Sigmoid colon (tissue), 7 donors: ENCODE data around the gene MPO. TPM values are rescaled to one million over a fixed set of nuclear protein-coding genes. Genes with fewer than 3 reads are reported as not detected.

Experiments used
- DNase-seq: peaks from one replicate; pipeline ENCODE4 v3.0.0-alpha.2; 2019
- H3K27ac ChIP-seq, 4 donors: fragments of 200-600 bp; sonication (generic); one replicate each; pipeline ENCODE4 v1.5.1; 2016 to 2019; ENCODE audit warnings: mild to moderate bottlenecking in 1 of 4
- H3K27me3 ChIP-seq, 3 donors: fragments of 200-600 bp; sonication (generic); one replicate each; pipeline ENCODE4 v1.5.1; 2019; ENCODE audit warnings: mild to moderate bottlenecking in 1 of 3
- H3K36me3 ChIP-seq, 4 donors: fragments of 200-600 bp; sonication (generic); one replicate each; pipeline ENCODE4 v1.5.1; 2016 to 2019
- H3K4me1 ChIP-seq, 4 donors: fragments of 200-600 bp; sonication (generic); one replicate each; pipeline ENCODE4 v1.5.1; 2017 to 2019
- H3K4me3 ChIP-seq, 4 donors: fragments of 200-600 bp; sonication (generic); one replicate each; pipeline ENCODE4 v1.5.1; 2017 to 2019; ENCODE audit warnings: mild to moderate bottlenecking in 2 of 4, moderate library complexity in 1 of 4
- H3K9me3 ChIP-seq, 4 donors: fragments of 200-600 bp in 3 of 4; sonication (generic) in 3 of 4; one replicate each; pipeline versions ENCODE4 v1.5.1 to v1.6.1; 2013 to 2019
- CTCF ChIP-seq, 4 experiments: fragments of 450-650 bp in 3 of 4; fragments of 200-600 bp in 1 of 4; IDR thresholded peaks; one replicate each; pipeline ENCODE4 v1.5.1; 2016 to 2019; ENCODE audit warnings: antibody characterized with exemption in 4 of 4, mild to moderate bottlenecking in 3 of 4, moderate library complexity in 2 of 4
- EP300 ChIP-seq, 4 donors: sonication (generic); formaldehyde crosslinking; IDR thresholded peaks; one replicate each; pipeline ENCODE4 v1.6.1; 2017; ENCODE audit warnings: antibody characterized with exemption in 4 of 4
- POLR2A ChIP-seq, 2 donors: fragments of 450-650 bp; IDR thresholded peaks; one replicate each; pipeline ENCODE4 v1.6.1; 2016; ENCODE audit warnings: antibody characterized with exemption in 2 of 2, mild to moderate bottlenecking in 2 of 2, moderate library complexity in 2 of 2
- POLR2AphosphoS5 ChIP-seq, 4 donors: sonication (generic); formaldehyde crosslinking; IDR thresholded peaks; one replicate each; pipeline ENCODE4 v1.6.1; 2017; ENCODE audit warnings: antibody characterized with exemption in 4 of 4
- WGBS, 2 donors: extraction: QIAGEN DNeasy Blood & Tissue Kit; methylation state at CpG; one replicate each; pipeline ENCODE4 v1.1.7; 2013; 5-methylcytosine and 5-hydroxymethylcytosine counted together
- intact Hi-C: fragments of 100-400 bp; cut with DNase I; formaldehyde crosslinking; loops from one replicate; pipeline ENCODE4 v1.15.1; 2023
- polyA plus RNA-seq, 3 donors: library from polyadenylated mRNA; stranded (reverse); fragments of 200-250 nt; gene quantifications; one replicate each; pipeline ENCODE4 v1.2.3, GENCODE V29; 2013
- total RNA-seq, 4 donors: library from RNA; depleted of rRNA; stranded (reverse); fragments of >200 nt; gene quantifications; one replicate each; pipeline ENCODE4 v1.1.0, GENCODE V29; 2016
- donor health status: healthy with polysubstance abuse.
- donor health status: Bipolar disorder and iron deficiency.
- donor health status: healthy.

Gene MPO
- total and polyA plus RNA-seq, 7 donors: 0.36 to 0.44 TPM; not detected in 5

DNA sequence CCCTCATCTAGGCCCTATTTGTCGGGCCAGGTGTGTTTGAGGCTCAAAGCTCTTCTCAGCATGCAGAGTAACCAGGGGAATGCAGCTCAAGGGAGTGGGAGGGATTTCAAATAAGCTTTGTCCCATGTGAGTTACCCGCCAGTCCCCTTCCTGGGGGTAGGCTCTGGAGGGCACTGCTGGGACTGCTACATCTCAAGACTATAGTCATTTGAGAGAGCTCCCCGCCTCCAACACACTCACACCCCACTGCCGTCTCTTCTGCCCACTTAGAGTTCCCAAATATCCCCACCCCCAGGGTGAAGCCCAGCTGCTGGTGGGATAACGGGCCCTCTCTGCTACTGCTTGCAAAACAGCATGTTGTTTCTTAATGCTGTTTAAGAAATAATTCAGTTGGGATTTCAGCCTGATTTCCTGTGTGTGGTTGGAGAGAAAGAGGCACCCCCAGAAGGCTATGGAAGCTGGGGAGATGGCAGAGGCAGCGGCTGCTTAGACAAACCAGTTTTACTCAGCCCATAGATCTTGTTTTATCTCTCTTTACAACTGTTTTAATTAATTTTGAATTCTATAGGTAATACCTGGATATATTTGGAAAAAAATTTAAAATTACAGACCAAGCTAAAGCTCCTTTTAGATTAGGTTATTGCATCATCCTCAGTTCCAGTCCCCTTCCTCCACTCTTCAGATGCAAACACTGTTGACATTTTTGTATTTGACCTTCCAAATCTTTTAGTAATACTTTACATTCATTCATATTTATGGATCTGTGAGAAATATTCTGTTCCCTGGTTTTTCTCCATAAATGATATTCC, 4.1 kb upstream of the MPO start:
- DNase-seq: peak; percentile 26
- intact Hi-C loops: no loop called here
- H3K4me1 ChIP-seq: no peaks in the 10 kb centered on the region
- no peak overlapping the region for H3K27ac ChIP-seq
- no peak overlapping the region for H3K4me3 ChIP-seq
- WGBS, 2 donors: 41 to 71% methylated on average over 6 of the region's 6 CpGs
- no peak for TF ChIP-seq CTCF (IDR thresholded peaks at IDR 0.05)
- no peak for TF ChIP-seq EP300 (IDR thresholded peaks at IDR 0.05)
- TF ChIP-seq POLR2AphosphoS5 (IDR thresholded peaks at IDR 0.05): no peak
- TF ChIP-seq POLR2A (IDR thresholded peaks at IDR 0.05): no peak
- no peaks in the 10 kb centered on the region for H3K9me3 ChIP-seq
- H3K36me3 ChIP-seq: no peaks in the 10 kb centered on the region
- peaks cover 0 to 20% (median 6%) of the 10 kb centered on the region in 3 donors for H3K27me3 ChIP-seq

DNA sequence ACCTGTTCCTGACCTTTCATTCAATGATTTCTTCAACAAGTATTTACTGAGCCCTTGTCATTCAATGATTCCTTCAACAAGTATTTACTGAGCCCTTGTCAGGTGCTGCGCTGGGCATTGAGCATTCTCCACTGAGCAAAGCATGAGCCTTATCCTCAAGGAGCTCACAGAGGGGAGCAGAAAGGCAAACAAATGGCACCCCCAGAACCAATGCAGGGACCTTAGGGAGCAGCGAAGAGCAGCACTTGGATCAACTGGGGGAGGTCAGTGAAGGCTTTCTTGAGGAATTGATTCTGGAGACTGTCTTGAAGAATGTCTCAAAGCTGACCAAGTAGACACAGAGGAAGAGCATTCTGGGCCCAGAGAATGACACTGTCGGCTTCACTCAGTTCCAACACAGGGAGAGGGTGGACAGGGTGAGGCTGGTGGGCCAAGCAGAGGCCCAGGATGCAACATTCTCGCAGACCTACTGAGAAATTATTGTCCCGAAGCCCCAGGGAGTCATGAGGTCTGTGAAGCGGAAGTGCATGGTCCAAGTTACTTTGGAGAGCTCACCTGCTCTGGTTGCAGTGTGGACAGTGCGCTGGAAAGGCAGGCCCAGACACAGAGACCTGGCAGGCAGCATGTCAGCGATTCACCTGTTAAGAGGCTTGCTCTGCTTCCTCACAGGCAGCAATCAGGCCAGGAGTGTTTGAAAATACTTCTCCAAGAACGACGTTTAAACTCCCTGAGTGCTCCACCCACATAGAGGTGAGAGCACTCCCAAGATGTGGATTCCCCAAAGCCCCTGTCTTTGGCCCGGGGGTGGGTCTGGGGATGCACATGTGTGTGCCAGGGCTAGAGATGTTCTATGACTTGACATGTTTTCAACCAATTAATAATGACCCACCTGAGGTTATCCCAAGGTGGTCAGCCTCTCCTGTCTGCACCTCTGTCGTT, 3.2 kb upstream of the MPO start:
- Histone ChIP-seq H3K36me3 (no peaks in the 10 kb centered on the region), H3K27me3 (peaks cover 0 to 29% (median 11%) of the 10 kb centered on the region in 3 donors), H3K9me3 (no peaks in the 10 kb centered on the region), H3K27ac (no peak overlapping the region), H3K4me1 (peaks cover 0 to 5% (median 2%) of the 10 kb centered on the region in 4 donors), H3K4me3 (no peak overlapping the region)
- TF ChIP-seq POLR2AphosphoS5 (IDR thresholded peaks at IDR 0.05): no peak
- no peak for TF ChIP-seq CTCF (IDR thresholded peaks at IDR 0.05)
- TF ChIP-seq POLR2A (IDR thresholded peaks at IDR 0.05): no peak
- no peak for TF ChIP-seq EP300 (IDR thresholded peaks at IDR 0.05)
- peak; percentile 18 for DNase-seq
- intact Hi-C loops: no loop called here
- 75 to 77% methylated on average over 12 of the region's 12 CpGs for WGBS, 2 donors

GRCh38 chr17:58282442-58282841, 1.7 kb upstream of the MPO start:
- Histone ChIP-seq H3K27ac (no peak overlapping the region), H3K4me3 (no peak overlapping the region), H3K36me3 (no peaks in the 10 kb centered on the region), H3K27me3 (peaks cover 0 to 25% (median 5%) of the 10 kb centered on the region in 3 donors), H3K9me3 (no peaks in the 10 kb centered on the region), H3K4me1 (peaks cover 0 to 10% (median 4%) of the 10 kb centered on the region in 4 donors)
- 88 to 90% methylated on average over 6 of the region's 6 CpGs for WGBS, 2 donors
- TF ChIP-seq POLR2AphosphoS5 (IDR thresholded peaks at IDR 0.05): no peak
- TF ChIP-seq CTCF (IDR thresholded peaks at IDR 0.05): no peak
- no peak for TF ChIP-seq EP300 (IDR thresholded peaks at IDR 0.05)
- no peak for TF ChIP-seq POLR2A (IDR thresholded peaks at IDR 0.05)
- intact Hi-C loops: no loop called here
- no peak for DNase-seq

DNA sequence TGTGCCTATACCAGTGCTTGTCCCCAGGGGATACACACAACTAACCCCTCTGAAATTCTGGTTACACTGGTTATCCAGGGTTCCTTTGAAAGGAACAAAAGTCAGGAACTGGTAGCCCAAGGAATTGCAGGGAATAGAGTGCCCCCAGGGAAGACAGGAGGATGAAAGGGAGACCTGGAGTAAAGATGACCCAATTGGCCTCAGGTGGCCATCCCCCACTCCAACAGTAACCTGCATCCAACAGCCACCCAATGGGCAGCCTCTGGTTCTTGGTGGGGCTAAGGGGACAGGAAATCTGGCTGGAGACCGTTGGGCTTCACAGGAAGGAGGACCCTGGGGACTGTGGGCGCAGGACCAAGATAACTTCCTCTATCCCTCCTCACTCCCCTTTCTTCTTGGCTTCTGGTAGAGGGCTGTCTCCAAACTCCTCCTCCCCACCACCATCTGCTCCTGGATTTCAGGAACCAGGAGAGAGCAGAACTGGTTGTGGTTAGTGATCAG, 826 bp upstream of the MPO start:
- intact Hi-C loops: no loop called here
- WGBS, 2 donors: 41 to 63% methylated on average over 2 of the region's 2 CpGs
- TF ChIP-seq POLR2AphosphoS5 (IDR thresholded peaks at IDR 0.05) (no peak), POLR2A (IDR thresholded peaks at IDR 0.05) (no peak), CTCF (IDR thresholded peaks at IDR 0.05) (no peak), EP300 (IDR thresholded peaks at IDR 0.05) (no peak)
- H3K4me1 ChIP-seq: peaks cover 0 to 10% (median 4%) of the 10 kb centered on the region in 4 donors
- no peaks in the 10 kb centered on the region for H3K9me3 ChIP-seq
- no peak for DNase-seq
- peaks cover 0 to 25% (median 5%) of the 10 kb centered on the region in 3 donors for H3K27me3 ChIP-seq
- H3K27ac ChIP-seq: no peak overlapping the region
- H3K36me3 ChIP-seq: no peaks in the 10 kb centered on the region
- no peak overlapping the region for H3K4me3 ChIP-seq
